B cell (primary cell): ENCODE data around the gene ASB18. TPM values are rescaled to one million over a fixed set of nuclear protein-coding genes. Genes with fewer than 3 reads are reported as not detected.
A peak's percentile ranks its signal among the peaks of the same experiment; 100 is the strongest.

Experiments used
- ATAC-seq: fragments of 200-7000 bp; cut with Tn5 transposase; one replicate; pipeline ENCODE4 v1.10.0; 2021; ENCODE audit warnings: low read depth, mild to moderate bottlenecking, moderate number of reproducible peaks, moderate library complexity
- CTCF ChIA-PET: fragments of 350-600 bp; sonication (Branson Sonifier 250); formaldehyde crosslinking; loops from one replicate; lab custom pipeline; 2021; ENCODE audit warnings: antibody characterized with exemption, inconsistent platforms; lab: Charles Lee
- POLR2A ChIA-PET: fragments of 350-600 bp; sonication (Branson Sonifier 250); formaldehyde crosslinking; loops from one replicate; lab custom pipeline; 2021; ENCODE audit warnings: antibody characterized with exemption; lab: Charles Lee
- DNase-seq: peaks from one replicate; pipeline ENCODE4 v3.0.0; 2013
- H2AFZ ChIP-seq: 2 replicates; pipeline ENCODE4 v1.6.1; 2012; ENCODE audit warnings: mild to moderate bottlenecking, low read depth, low read length; ENCODE audit not compliant: insufficient read depth, poor library complexity, severe bottlenecking
- H3K27ac ChIP-seq, 2 donors: 1 replicate in 1 of 2; 2 replicates in 1 of 2; pipeline ENCODE4 v1.5.1; 2012 to 2013; ENCODE audit warnings: low read length in 2 of 2, mild to moderate bottlenecking in 2 of 2, moderate library complexity in 1 of 2
- H3K27me3 ChIP-seq, 4 experiments: fragments of 200-600 bp in 1 of 4; sonication (generic) in 1 of 4; replicated peaks in 1 of 4; 1 replicate in 2 of 4; 2 replicates in 2 of 4; pipeline versions ENCODE4 v1.6.1 to v1.7.0; 2013 to 2016; ENCODE audit warnings: low read length in 3 of 4, mild to moderate bottlenecking in 2 of 4, mixed read lengths in 1 of 4, moderate library complexity in 1 of 4; ENCODE audit not compliant: insufficient read depth in 4 of 4, control insufficient read depth in 3 of 4; ENCODE audit errors: control extremely low read depth in 1 of 4
- H3K36me3 ChIP-seq, 2 experiments: replicated peaks in 1 of 2; 1 replicate in 1 of 2; 2 replicates in 1 of 2; pipeline versions ENCODE4 v1.6.1 to v1.7.1; 2013; ENCODE audit warnings: low read length in 1 of 2; ENCODE audit not compliant: insufficient read depth in 2 of 2, control insufficient read depth in 1 of 2; ENCODE audit errors: control extremely low read depth in 1 of 2, extremely low read depth in 1 of 2
- H3K4me1 ChIP-seq, 2 donors: fragments of 200-600 bp in 1 of 2; sonication (generic) in 1 of 2; 1 replicate in 1 of 2; 2 replicates in 1 of 2; pipeline versions ENCODE4 v1.5.1 to v1.6.1; 2013 to 2017; ENCODE audit warnings: low read length in 2 of 2; ENCODE audit not compliant: control insufficient read depth in 2 of 2, insufficient read depth in 2 of 2
- H3K4me2 ChIP-seq: replicated peaks from 2 replicates; pipeline ENCODE3; 2012; ENCODE audit warnings: mild to moderate bottlenecking, low read depth, low read length; ENCODE audit not compliant: poor library complexity, severe bottlenecking
- H3K4me3 ChIP-seq, 5 experiments: fragments of 200-600 bp in 1 of 5; sonication (generic) in 1 of 5; 1 replicate in 3 of 5; 2 replicates in 2 of 5; pipeline versions ENCODE4 v1.5.1 to v1.7.0; 2011 to 2016; ENCODE audit warnings: low read length in 4 of 5, mild to moderate bottlenecking in 4 of 5, low read depth in 2 of 5, control low read depth in 1 of 5, moderate library complexity in 1 of 5; ENCODE audit not compliant: insufficient read depth in 1 of 5; ENCODE audit errors: control extremely low read depth in 1 of 5, extremely low read depth in 1 of 5
- H3K79me2 ChIP-seq: fragments of 200-600 bp; sonication (generic); one replicate; pipeline ENCODE4 v1.6.0; 2016; ENCODE audit warnings: low read length; ENCODE audit not compliant: control insufficient read depth, insufficient read depth
- H3K9ac ChIP-seq: fragments of 200-600 bp; sonication (generic); 2 replicates; pipeline ENCODE4 v1.6.1; 2017; ENCODE audit warnings: mild to moderate bottlenecking, low read length, moderate library complexity
- H3K9me3 ChIP-seq, 3 donors: one replicate each; pipeline versions ENCODE4 v1.6.1 to v1.7.1; 2013; ENCODE audit warnings: low read length in 2 of 3; ENCODE audit not compliant: control insufficient read depth in 2 of 3, insufficient read depth in 1 of 3; ENCODE audit errors: control extremely low read depth in 1 of 3
- H4K20me1 ChIP-seq: 2 replicates; pipeline ENCODE4 v1.6.0; 2012; ENCODE audit warnings: mild to moderate bottlenecking, low read length; ENCODE audit not compliant: insufficient read depth, control insufficient read depth, poor library complexity, severe bottlenecking
- H3K27ac Mint-ChIP-seq: one replicate; pipeline ENCODE4 v1.8.0; 2021; ENCODE audit warnings: mixed read lengths
- H3K27me3 Mint-ChIP-seq: one replicate; pipeline ENCODE4 v1.8.0; 2021; ENCODE audit warnings: mixed read lengths
- H3K4me1 Mint-ChIP-seq: one replicate; pipeline ENCODE4 v1.8.0; 2021; ENCODE audit warnings: mixed read lengths
- H3K4me3 Mint-ChIP-seq: one replicate; pipeline ENCODE4 v1.8.0; 2021; ENCODE audit warnings: mixed read lengths
- H3K9me3 Mint-ChIP-seq: one replicate; pipeline ENCODE4 v1.8.0; 2022; ENCODE audit warnings: mixed read lengths; ENCODE audit not compliant: insufficient read depth
- CTCF ChIP-seq: fragments of 200-600 bp; IDR thresholded peaks from one replicate; pipeline ENCODE4 v1.8.0; 2022; ENCODE audit warnings: antibody characterized with exemption, mild to moderate bottlenecking
- EZH2 ChIP-seq: IDR thresholded peaks from 2 replicates; pipeline ENCODE4 v1.6.1; 2012; ENCODE audit warnings: borderline replicate concordance, low read depth, mild to moderate bottlenecking, moderate library complexity, low read length; ENCODE audit not compliant: insufficient read depth, poor library complexity, severe bottlenecking
- WGBS: methylation state at CpG from one replicate; pipeline ENCODE4 v1.1.5; 2013; ENCODE audit warnings: missing lambda C conversion rate; ENCODE audit not compliant: insufficient coverage; 5-methylcytosine and 5-hydroxymethylcytosine counted together
- intact Hi-C: fragments of 100-400 bp; cut with micrococcal nuclease; formaldehyde crosslinking; loops from one replicate; pipeline ENCODE4 v1.10.0; 2022
- polyA plus RNA-seq: library from polyadenylated mRNA; depleted of rRNA; stranded (reverse); fragments of >200 nt; gene quantifications from 2 replicates; pipeline ENCODE4 v1.2.3, GENCODE V29; 2012
- total RNA-seq, 2 donors: library from RNA; stranded (reverse); fragments of 120-200 nt in 1 of 2; gene quantifications; 1 replicate in 1 of 2; 2 replicates in 1 of 2; pipeline versions ENCODE4 v1.2.3 to v1.2.4, GENCODE V29; 2013 to 2022

Gene ASB18
- total and polyA plus RNA-seq, 2 donors (not counting 1 experiment from before 2014, with no cell fraction given), result not detected

- H3K27ac ChIP-seq, result no peak overlapping the region
- Mint-ChIP-seq H3K4me1 (peaks cover 4% of the 10 kb centered on the region), H3K9me3 (no peaks in the 10 kb centered on the region), H3K27me3 (peaks cover 65% of the 10 kb centered on the region), H3K27ac (no peak overlapping the region), H3K4me3 (no peak overlapping the region)
- DNase-seq (no peak), ATAC-seq (no peak)
- H3K36me3 ChIP-seq, result no peaks in the 10 kb centered on the region
- H3K79me2 ChIP-seq, result no peaks in the 10 kb centered on the region
- no peak overlapping the region for H3K4me3 ChIP-seq
- H3K4me1 ChIP-seq, result peaks cover 3 to 6% of the 10 kb centered on the region in 2 donors
- TF ChIP-seq EZH2 (no peak), CTCF (peak; percentile 11)
- peaks cover 0 to 74% (median 37%) of the 10 kb centered on the region in 4 experiments for H3K27me3 ChIP-seq
- H3K4me2 ChIP-seq, result peak overlapping the region; percentile 8
- H2AFZ ChIP-seq, result no peak overlapping the region
- ChIA-PET CTCF (no interaction called here), POLR2A (no interaction called here)
- no peak overlapping the region for H3K9ac ChIP-seq
- no peaks in the 10 kb centered on the region for H4K20me1 ChIP-seq
- H3K9me3 ChIP-seq, result peaks cover 0 to 30% (median 1%) of the 10 kb centered on the region in 3 donors
- whole genome bisulfite sequencing, result 9% methylated on average over 51 of the region's 65 CpGs
- intact Hi-C loops, result no loop called here
Observed at GRCh38 chr2:236177967-236178889, 86.0 kb downstream of the ASB18 start.

GRCh38 chr2:236177604-236177966 lies 86.6 kb downstream of the ASB18 start:
- no peaks in the 10 kb centered on the region for H3K36me3 ChIP-seq
- Mint-ChIP-seq H3K4me3 (no peak overlapping the region), H3K27me3 (peaks cover 58% of the 10 kb centered on the region), H3K9me3 (no peaks in the 10 kb centered on the region), H3K4me1 (peaks cover 4% of the 10 kb centered on the region), H3K27ac (no peak overlapping the region)
- DNase-seq (no peak), ATAC-seq (no peak)
- no peak overlapping the region for H3K4me3 ChIP-seq
- peaks cover 0 to 30% (median 1%) of the 10 kb centered on the region in 3 donors for H3K9me3 ChIP-seq
- H3K4me2 ChIP-seq, result no peak overlapping the region
- H4K20me1 ChIP-seq, result no peaks in the 10 kb centered on the region
- H3K79me2 ChIP-seq, result no peaks in the 10 kb centered on the region
- POLR2A ChIA-PET, result no interaction called here
- no peak overlapping the region for H3K9ac ChIP-seq
- no peak overlapping the region for H2AFZ ChIP-seq
- WGBS, result 9% methylated on average over 17 of the region's 20 CpGs
- CTCF ChIA-PET, result no interaction called here
- no peak overlapping the region for H3K27ac ChIP-seq
- H3K4me1 ChIP-seq, result peaks cover 3 to 6% of the 10 kb centered on the region in 2 donors
- TF ChIP-seq EZH2 (no peak), CTCF (no peak)
- intact Hi-C loops, result no loop called here
- peaks cover 0 to 79% (median 38%) of the 10 kb centered on the region in 4 experiments for H3K27me3 ChIP-seq
